ENCODE data around the gene MAFG. TPM values are rescaled to one million over a fixed set of nuclear protein-coding genes. Genes with fewer than 3 reads are reported as not detected.

The MAFG gene
- total RNA-seq, 1 experiment from 2014 or later: 8.7 TPM

GRCh38 chr17:81939881-81940385 lies 12.4 kb upstream of the MAFG start:
- no peak for DNase-seq (ENCODE audit: low spot score)

DNA sequence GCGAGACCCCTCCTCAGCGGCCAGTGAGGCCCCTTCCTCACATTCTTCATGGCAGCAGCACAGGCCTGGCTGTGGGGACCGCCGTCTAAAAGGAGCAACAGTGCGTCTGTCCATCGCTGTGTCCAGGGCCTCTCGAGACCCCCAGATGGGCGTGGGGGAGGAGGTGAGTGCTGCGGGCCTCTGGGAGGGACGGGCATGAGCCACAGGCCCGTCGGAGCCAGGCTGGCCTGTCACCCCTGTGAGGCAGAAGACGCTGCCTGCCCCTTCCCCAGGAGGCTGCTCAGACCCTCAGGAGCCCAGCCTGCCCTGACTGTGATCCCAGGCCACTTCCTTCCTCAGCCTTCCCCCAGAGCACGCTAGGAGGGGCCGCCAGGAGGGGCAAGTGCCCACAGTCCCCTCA lies 11.7 kb upstream of the MAFG start:
- DNase-seq (ENCODE audit: low spot score): no peak

DNA sequence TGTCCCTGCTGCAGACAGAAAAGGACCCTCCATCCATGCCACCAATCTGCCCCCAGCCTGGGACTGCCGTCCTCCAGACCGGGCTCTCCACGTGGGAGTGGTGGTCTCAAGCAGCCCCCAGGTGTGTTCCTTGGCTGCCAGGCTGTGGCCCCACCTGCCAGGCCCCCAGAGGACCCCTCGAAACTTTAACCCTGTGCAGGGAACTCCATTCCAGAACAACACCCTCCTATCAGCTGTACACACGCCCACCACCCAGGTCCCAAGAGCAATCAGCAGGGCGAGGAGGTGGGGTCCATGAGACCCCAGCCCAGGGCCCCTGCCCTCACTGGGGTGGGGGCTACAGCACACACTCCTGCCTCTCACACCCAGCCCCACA lies 8.2 kb upstream of the MAFG start:
- no peak for DNase-seq (ENCODE audit: low spot score)

GRCh38 chr17:81934850-81935708 lies 7.5 kb upstream of the MAFG start:
- no peak for DNase-seq (ENCODE audit: low spot score)

GRCh38 chr17:81934098-81934757 lies 6.7 kb upstream of the MAFG start:
- no peak for DNase-seq (ENCODE audit: low spot score)

GRCh38 chr17:81933178-81933699 lies 5.7 kb upstream of the MAFG start:
- no peak for DNase-seq (ENCODE audit: low spot score)

- no peak for DNase-seq (ENCODE audit: low spot score)
Observed at GRCh38 chr17:81932333-81932983, 4.9 kb upstream of the MAFG start.

DNA sequence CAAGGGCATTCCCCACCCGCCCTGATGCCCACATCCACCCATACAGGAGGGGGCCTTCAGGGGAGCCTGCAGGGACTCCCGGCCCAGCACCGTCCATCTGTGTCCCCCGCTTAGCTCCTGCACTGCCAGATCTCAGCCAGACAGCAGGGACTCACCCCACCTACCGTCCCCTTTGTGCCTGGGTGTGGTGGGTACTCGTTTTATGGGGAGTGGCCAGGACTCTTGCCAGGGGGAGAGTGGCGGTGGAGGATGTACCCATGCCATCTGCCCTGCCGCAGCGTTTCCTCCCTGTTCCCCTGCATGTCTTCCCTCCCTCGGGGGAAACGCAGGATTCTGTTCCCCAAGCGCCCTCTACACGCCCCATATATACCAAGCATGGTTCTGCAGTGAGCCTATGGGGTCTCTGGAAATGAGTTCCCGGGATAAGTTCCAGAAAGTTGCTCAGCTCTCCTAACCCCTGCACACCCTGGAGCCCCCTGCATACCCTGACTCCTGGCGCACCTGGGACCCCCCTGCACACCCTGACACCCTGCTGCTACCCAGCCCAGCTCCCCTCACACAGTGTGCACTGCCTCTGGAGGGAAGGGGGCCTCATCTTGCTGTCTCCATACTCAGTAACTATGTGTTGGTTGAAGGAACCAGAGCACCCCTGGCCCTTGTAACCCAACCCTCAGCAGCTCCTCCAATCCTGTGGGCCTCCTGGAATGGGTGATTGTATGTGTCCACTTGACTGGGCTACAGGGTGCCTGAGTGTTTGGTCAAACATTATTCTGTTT lies 4.2 kb upstream of the MAFG start:
- DNase-seq (ENCODE audit: low spot score): no peak

- DNase-seq (ENCODE audit: low spot score): no peak
Observed at GRCh38 chr17:81931189-81931556, 3.6 kb upstream of the MAFG start.

GRCh38 chr17:81930142-81931125 lies 2.9 kb upstream of the MAFG start:
- no peak for DNase-seq (ENCODE audit: low spot score)

- no peak for DNase-seq (ENCODE audit: low spot score)
Observed at GRCh38 chr17:81929253-81930141, 2.0 kb upstream of the MAFG start.

DNA sequence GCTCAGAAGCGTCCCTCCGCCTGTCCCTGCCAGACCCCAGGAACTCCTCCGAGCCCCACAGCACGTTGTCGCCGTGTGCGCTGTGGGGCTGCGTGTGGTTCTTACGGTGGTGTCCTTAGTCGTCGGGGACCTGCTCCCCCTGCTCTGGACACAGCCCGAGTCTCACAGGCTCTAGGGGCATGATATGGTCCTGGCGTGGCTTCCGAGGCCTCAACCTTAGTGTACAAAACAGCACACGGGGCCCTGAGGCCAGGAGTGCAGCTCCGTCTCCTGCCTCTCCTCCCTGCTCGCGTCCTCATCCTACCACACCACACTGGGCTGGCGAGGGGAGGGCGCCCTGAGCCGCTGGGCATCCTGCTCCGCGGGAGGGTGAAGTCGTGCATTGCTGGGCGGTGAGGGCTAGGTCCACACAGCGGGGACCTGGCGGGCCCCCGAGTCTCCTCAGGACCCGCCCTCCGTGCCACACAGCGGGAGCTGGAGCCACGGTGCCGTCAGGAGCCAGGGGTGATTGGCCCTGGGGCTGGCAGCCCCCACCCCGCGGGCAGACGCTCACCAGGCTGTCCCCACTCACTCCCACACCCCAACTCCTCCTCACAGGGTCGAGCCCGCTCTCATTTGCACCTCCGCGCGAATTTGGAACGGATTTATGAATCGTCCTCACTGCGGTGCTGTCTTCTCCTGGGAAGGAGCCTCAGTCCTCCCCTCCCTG lies 1.2 kb upstream of the MAFG start:
- DNase-seq (ENCODE audit: low spot score): no peak

- no peak for DNase-seq (ENCODE audit: low spot score)
Observed at GRCh38 chr17:81927152-81927652, 333 bp downstream of the MAFG start.

DNA sequence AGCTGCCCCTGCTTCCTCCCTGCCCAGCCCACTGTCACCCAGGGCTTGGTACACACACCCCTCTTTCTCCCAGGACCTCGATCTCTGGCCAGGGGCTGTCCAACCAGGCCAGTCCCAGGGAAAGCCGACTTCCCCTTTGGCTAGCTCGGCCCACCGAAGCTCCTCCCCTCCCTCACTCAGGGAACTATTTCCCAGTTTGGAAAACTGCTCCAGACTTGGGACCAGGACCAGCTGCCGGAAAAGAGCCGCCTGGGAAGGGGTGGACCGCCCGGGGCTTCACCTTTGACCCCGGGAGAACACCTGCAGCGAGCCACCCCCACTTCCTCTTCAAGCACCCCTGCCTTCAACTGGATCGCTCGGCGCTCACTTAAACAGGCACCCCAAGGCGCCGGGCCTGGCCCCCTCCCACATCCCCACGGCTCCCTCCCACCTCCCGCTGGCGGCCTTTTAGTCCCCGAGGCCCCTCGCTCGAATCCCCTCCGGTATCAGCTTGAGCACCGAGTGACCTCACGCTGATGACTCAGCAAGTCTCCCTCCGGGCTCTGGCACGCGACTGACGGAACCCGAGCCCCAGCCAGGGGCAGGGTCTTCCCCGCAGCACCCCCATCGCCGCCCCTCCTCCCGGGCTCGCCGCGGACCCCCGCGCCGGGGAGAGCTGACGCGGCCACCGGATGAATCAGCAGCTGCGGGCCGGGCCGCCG lies 934 bp downstream of the MAFG start:
- peak; percentile 81 for DNase-seq (ENCODE audit: low spot score)

GRCh38 chr17:81925860-81926450 lies 1.6 kb downstream of the MAFG start:
- no peak for DNase-seq (ENCODE audit: low spot score)

DNA sequence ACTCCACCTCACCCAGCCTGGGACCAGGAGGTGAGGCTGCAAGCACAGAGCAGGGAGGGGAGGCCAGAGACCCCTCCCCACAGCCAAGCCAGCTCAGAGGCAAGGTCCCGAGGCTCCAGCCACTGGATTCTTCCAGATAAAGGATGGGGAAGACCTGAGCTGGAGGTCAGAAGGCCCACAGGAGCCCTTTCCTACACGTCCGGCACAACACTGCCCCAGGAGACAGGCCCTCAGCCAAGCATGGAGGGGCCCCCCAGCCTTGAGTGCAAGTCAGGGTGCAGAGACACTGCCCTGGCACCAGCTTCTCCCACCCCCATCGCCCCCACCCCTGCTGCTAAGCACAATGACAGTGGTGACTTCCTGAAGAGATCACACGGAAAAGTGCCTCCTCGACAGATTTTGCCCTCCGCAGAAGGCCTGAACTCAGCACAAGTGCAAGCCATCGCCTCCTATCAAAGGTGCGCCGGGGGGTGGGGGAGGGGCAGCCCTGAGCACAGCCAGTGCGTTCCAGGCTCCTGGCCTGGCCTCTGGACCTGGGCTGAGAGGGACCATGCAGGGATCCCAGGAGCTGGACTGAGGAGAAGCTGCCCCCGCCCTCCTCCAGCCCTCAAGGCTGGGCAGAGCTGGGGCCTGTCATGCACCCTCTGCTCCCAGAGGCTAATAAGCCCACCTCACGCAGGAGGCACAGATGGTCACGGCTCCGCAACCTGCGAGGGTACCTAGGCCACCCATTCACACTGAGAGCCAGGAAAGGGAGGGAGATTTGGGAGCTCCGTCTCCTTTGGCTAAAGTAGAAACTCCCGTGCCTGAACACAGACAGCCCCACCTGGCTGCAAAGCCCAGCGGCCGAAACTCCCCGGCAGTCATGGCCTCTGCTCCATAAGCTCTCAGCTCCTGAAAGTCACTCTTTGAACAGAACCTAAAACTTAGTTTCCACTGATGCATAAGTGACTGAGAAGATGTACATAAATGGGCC lies 2.7 kb downstream of the MAFG start:
- no peak for DNase-seq (ENCODE audit: low spot score)
